Measurements from ENCODE around the gene STUB1. TPM values are rescaled to one million over a fixed set of nuclear protein-coding genes. Genes with fewer than 3 reads are reported as not detected.

The STUB1 gene
- total RNA-seq, 6 experiments from 2014 or later: 37.3 to 69.6 (median 54.3) TPM

DNA sequence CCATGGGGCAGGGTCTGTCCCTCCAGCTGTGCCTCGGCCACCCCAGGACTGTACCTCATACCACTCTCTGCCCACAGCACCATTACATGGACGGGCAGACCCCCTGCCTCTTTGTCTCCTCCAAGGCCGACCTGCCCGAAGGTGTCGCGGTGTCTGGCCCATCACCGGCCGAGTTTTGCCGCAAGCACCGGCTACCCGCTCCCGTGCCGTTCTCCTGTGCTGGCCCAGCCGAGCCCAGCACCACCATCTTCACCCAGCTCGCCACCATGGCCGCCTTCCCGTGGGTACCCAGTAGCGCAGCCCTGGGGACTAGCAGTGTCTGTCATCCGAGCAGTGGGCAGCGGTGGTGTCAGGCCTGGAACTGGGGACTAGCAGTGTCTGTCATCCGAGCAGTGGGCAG lies 7.4 kb upstream of the STUB1 start:
- ATAC-seq: no peak

DNA sequence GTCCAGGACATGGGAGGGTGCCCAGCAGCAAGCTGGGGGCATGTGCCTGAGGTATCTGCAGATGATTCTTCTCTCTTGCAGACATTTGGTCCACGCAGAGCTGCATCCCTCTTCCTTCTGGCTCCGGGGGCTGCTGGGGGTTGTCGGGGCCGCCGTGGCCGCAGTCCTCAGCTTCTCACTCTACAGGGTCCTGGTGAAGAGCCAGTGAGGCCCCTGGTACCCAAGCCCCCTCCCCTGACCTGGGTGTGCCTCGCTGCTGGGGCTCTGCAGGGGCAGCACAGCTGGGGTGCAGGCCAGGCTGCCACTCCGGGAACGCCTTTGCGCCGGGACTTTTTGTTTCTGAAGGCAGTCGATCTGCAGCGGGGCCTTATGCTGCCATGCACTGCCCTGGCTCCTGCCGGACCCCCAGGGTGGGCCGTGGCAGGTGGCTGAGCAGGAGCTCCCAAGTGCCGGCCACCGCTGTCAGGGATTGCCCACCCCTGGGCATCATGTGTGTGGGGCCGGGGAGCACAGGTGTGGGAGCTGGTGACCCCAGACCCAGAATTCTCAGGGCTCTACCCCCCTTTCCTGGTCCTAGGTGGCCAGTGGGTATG lies 6.7 kb upstream of the STUB1 start:
- Histone ChIP-seq H3K27ac (no peak overlapping the region), H3K4me3 (no peak overlapping the region), H3K36me3 (peaks cover 0 to 43% (median 15%) of the 10 kb centered on the region in 4 donors), H3K4me1 (peaks cover 0 to 10% (median 0%) of the 10 kb centered on the region in 4 donors), H3K27me3 (no peaks in the 10 kb centered on the region), H3K9me3 (no peaks in the 10 kb centered on the region)
- intact Hi-C loops (cut with DNase I): no loop called here
- ATAC-seq (no peak), DNase-seq (no peak)
- WGBS (ENCODE audit: insufficient coverage, low coverage, low lambda C conversion rate, missing lambda C conversion rate): no CpG with 5 or more reads among the region's 18 CpGs
- no peak for TF ChIP-seq POLR2A (IDR thresholded peaks at IDR 0.05)
- TF ChIP-seq, protein P1, sequence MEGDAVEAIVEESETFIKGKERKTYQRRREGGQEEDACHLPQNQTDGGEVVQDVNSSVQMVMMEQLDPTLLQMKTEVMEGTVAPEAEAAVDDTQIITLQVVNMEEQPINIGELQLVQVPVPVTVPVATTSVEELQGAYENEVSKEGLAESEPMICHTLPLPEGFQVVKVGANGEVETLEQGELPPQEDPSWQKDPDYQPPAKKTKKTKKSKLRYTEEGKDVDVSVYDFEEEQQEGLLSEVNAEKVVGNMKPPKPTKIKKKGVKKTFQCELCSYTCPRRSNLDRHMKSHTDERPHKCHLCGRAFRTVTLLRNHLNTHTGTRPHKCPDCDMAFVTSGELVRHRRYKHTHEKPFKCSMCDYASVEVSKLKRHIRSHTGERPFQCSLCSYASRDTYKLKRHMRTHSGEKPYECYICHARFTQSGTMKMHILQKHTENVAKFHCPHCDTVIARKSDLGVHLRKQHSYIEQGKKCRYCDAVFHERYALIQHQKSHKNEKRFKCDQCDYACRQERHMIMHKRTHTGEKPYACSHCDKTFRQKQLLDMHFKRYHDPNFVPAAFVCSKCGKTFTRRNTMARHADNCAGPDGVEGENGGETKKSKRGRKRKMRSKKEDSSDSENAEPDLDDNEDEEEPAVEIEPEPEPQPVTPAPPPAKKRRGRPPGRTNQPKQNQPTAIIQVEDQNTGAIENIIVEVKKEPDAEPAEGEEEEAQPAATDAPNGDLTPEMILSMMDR (IDR thresholded peaks at IDR 0.05): no peak

More for the DNA sequence above, 7.4 kb upstream of the STUB1 start:
- DNase-seq: no peak
- TF ChIP-seq, protein P1 (IDR thresholded peaks at IDR 0.05): no peak
- no peak for TF ChIP-seq POLR2A (IDR thresholded peaks at IDR 0.05)
- Histone ChIP-seq H3K36me3 (peaks cover 0 to 43% (median 15%) of the 10 kb centered on the region in 4 donors), H3K27me3 (no peaks in the 10 kb centered on the region), H3K4me3 (no peak overlapping the region), H3K9me3 (no peaks in the 10 kb centered on the region), H3K4me1 (peaks cover 0 to 10% (median 0%) of the 10 kb centered on the region in 4 donors), H3K27ac (no peak overlapping the region)
- intact Hi-C loops (cut with DNase I): no loop called here
- WGBS (ENCODE audit: insufficient coverage, low coverage, low lambda C conversion rate, missing lambda C conversion rate): no CpG with 5 or more reads among the region's 21 CpGs

DNA sequence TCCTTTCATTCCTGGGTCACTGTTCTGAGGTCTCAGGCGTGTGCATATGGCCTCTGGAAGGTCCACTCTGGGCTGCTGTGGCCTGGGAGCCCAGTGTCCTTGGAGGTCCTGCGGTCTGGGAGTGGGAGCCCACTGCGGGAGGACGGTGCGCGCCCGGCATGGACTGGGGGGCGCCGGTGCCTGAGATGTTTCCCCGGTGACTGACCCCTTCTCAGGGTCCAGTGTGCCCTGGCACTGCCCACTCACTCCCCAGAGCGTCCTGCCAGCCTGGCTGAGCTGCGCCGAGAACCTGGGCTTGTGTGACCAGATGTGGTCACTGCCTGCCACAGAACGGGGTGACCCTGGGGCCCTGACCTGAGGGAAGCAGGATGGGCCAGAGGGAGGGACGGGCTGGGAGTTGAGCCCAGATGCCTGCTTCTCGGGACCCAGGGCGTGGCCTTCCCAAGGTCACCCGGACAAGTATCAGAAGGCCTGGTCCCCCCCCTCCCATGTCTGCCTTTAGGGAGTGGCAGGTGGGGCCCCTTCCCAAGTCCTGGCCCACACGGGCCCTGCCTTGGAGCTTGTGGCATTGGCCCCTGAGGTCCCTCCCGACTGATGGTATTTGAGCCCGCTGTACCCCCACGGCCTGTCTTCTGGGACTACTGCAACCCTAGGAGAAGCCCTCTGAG lies 5.9 kb upstream of the STUB1 start:
- Histone ChIP-seq H3K9me3 (no peaks in the 10 kb centered on the region), H3K27me3 (no peaks in the 10 kb centered on the region), H3K4me1 (peaks cover 0 to 7% (median 0%) of the 10 kb centered on the region in 4 donors), H3K4me3 (no peak overlapping the region), H3K36me3 (peaks cover 0 to 43% (median 15%) of the 10 kb centered on the region in 4 donors), H3K27ac (no peak overlapping the region)
- DNase-seq (no peak), ATAC-seq (no peak)
- WGBS (ENCODE audit: insufficient coverage, low coverage, low lambda C conversion rate, missing lambda C conversion rate): 20% methylated on average over 1 of the region's 22 CpGs
- TF ChIP-seq, protein P1 (IDR thresholded peaks at IDR 0.05): no peak
- intact Hi-C loops (cut with DNase I): no loop called here

DNA sequence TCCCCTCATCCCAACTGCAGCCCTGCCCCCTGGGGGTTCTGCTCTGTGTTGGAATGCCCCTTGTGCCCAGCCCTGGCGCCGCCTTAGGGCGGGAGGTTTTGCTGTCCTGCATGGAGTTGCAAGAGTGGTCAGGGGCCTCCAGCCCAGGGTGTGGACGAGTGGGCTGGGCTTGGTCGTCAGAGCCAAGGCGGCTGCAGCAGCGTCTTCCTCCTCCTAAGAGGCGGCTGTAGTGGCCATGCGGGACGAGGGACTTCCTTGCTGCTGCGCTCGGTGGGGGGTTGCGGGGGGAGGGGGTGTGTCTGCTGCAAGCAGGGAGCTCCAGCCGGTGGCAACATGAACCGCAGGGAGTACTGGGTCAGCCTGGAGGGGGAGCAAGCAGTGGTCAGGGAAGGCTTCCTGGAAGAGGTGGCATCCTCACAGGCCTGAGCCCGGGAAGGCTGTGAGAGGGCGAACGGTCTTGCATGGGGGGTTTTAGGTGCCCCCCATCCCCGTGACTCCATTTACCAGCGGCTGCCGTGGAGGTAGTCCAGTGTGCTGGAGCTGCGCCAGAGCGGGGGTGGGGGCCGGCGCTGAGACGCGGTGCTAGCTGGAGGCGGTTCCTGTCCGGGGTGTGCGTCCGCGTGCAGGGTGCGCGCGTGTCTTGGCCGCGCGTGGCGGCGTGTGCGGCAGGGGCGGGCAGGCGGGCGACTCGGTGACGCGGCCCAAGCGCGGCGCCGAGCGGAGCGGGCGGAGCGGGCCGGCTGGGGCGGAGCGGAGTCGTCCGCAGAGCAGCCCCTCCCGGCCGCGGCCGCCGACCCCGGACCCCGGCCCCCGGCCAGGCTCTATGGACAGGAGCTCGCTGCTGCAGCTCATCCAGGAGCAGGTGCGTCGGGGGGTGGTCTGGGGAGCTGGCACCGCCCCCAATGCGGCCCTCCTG lies 5.0 kb upstream of the STUB1 start, which contains the start of gene RHBDL1:
Gene RHBDL1, plus strand, starts transcription at position 704 of the 916 bp plus-strand sequence. Its CDS starts 120 bp downstream, at position 824.
- whole genome bisulfite sequencing (ENCODE audit: insufficient coverage, low coverage, low lambda C conversion rate, missing lambda C conversion rate): 8% methylated on average over 2 of the region's 73 CpGs
- H3K27ac ChIP-seq: no peak within 1 kb of the TSS
- intact Hi-C loops (cut with DNase I): no loop called here
- DNase-seq (no peak), ATAC-seq (no peak)
- H3K9me3 ChIP-seq: no peaks in the 10 kb centered on the region
- H3K36me3 ChIP-seq: peaks cover 0 to 35% (median 13%) of the 10 kb centered on the region in 4 donors
- TF ChIP-seq POLR2A (IDR thresholded peaks at IDR 0.05): no peak
- TF ChIP-seq, protein P1 (IDR thresholded peaks at IDR 0.05): no peak
- peak within 1 kb of the TSS in 2 of 3 donors; percentile 18 to 38 for H3K4me3 ChIP-seq
- peaks cover 0 to 5% (median 0%) of the 10 kb centered on the region in 4 donors for H3K4me1 ChIP-seq
- H3K27me3 ChIP-seq: no peaks in the 10 kb centered on the region

Data from right lobe of liver (tissue), 6 donors.